Mucosa of stomach (tissue), 1 donor: ENCODE results near the gene OR10D3.
"Not testable (repeated sequence)": the region's sequence is repeated elsewhere in the genome, so short reads cannot be mapped to it uniquely, and the experiment has no call there.

Source experiments
- H3K27me3 ChIP-seq: one replicate; pipeline ENCODE4 v1.7.0; 2013; ENCODE audit warnings: mild to moderate bottlenecking, low read length; ENCODE audit not compliant: control insufficient read depth, insufficient read depth
- H3K36me3 ChIP-seq: one replicate; pipeline ENCODE4 v1.7.0; 2013; ENCODE audit warnings: low read length; ENCODE audit not compliant: control insufficient read depth, insufficient read depth
- H3K4me1 ChIP-seq: one replicate; pipeline ENCODE4 v1.7.0; 2013; ENCODE audit warnings: mild to moderate bottlenecking, low read length; ENCODE audit not compliant: control insufficient read depth, insufficient read depth
- H3K4me3 ChIP-seq: one replicate; pipeline ENCODE4 v1.7.0; 2013; ENCODE audit warnings: low read length
- H3K9ac ChIP-seq: one replicate; pipeline ENCODE4 v1.7.0; 2013; ENCODE audit warnings: mild to moderate bottlenecking, low read length, moderate library complexity
- H3K9me3 ChIP-seq: one replicate; pipeline ENCODE4 v1.7.0; 2013; ENCODE audit warnings: mild to moderate bottlenecking, low read length, moderate library complexity; ENCODE audit not compliant: control insufficient read depth
- donor health status: Pancreatic carcinoma.

OR10D3 gene

GRCh38 chr11:124183068-124183467 is at the start of gene OR10D3:
TSS of gene OR10D3 (plus strand) at chr11:124183345. CDS start at chr11:124185270, 1,925 bp downstream.
- Histone ChIP-seq H3K4me3 (no peak within 1 kb of the TSS), H3K36me3 (no peaks in the 10 kb centered on the region), H3K27me3 (no peaks in the 10 kb centered on the region), H3K9me3 (no peaks in the 10 kb centered on the region), H3K4me1 (no peaks in the 10 kb centered on the region), H3K9ac (no peak within 1 kb of the TSS)

- Histone ChIP-seq H3K4me3 (no peak overlapping the region), H3K9me3 (no peaks in the 10 kb centered on the region), H3K9ac (no peak overlapping the region), H3K4me1 (no peaks in the 10 kb centered on the region), H3K27me3 (no peaks in the 10 kb centered on the region), H3K36me3 (no peaks in the 10 kb centered on the region)
Observed at GRCh38 chr11:124143034-124143433, 40.1 kb upstream of the OR10D3 start.

GRCh38 chr11:124147951-124148350 is 35.2 kb upstream of the OR10D3 start:
- Histone ChIP-seq H3K4me1 (no peaks in the 10 kb centered on the region), H3K9me3 (no peaks in the 10 kb centered on the region), H3K27me3 (no peaks in the 10 kb centered on the region), H3K4me3 (no peak overlapping the region), H3K9ac (no peak overlapping the region), H3K36me3 (no peaks in the 10 kb centered on the region)

- Histone ChIP-seq H3K4me1 (no peaks in the 10 kb centered on the region), H3K4me3 (no peak overlapping the region), H3K36me3 (no peaks in the 10 kb centered on the region), H3K9ac (no peak overlapping the region), H3K9me3 (no peaks in the 10 kb centered on the region), H3K27me3 (no peaks in the 10 kb centered on the region)
Observed at GRCh38 chr11:124150684-124151083, 32.5 kb upstream of the OR10D3 start.

- Histone ChIP-seq H3K9me3 (no peaks in the 10 kb centered on the region), H3K27me3 (no peaks in the 10 kb centered on the region), H3K4me1 (no peaks in the 10 kb centered on the region), H3K9ac (no peak overlapping the region), H3K4me3 (no peak overlapping the region), H3K36me3 (no peaks in the 10 kb centered on the region)
Observed at GRCh38 chr11:124152770-124153407, 30.3 kb upstream of the OR10D3 start.

GRCh38 chr11:124153821-124154220 is 29.3 kb upstream of the OR10D3 start:
- no peak overlapping the region for H3K4me3 ChIP-seq
- H3K9me3 ChIP-seq: no peaks in the 10 kb centered on the region
- H3K4me1 ChIP-seq: no peaks in the 10 kb centered on the region
- no peaks in the 10 kb centered on the region for H3K36me3 ChIP-seq
- no peaks in the 10 kb centered on the region for H3K27me3 ChIP-seq
- no peak overlapping the region for H3K9ac ChIP-seq

GRCh38 chr11:124159481-124159880 is 23.7 kb upstream of the OR10D3 start:
- H3K4me1 ChIP-seq: no peaks in the 10 kb centered on the region
- no peaks in the 10 kb centered on the region for H3K27me3 ChIP-seq
- H3K36me3 ChIP-seq: no peaks in the 10 kb centered on the region
- no peak overlapping the region for H3K9ac ChIP-seq
- H3K4me3 ChIP-seq: no peak overlapping the region
- H3K9me3 ChIP-seq: no peaks in the 10 kb centered on the region

- H3K4me1 ChIP-seq: no peaks in the 10 kb centered on the region
- no peaks in the 10 kb centered on the region for H3K9me3 ChIP-seq
- H3K36me3 ChIP-seq: no peaks in the 10 kb centered on the region
Observed at GRCh38 chr11:124160986-124161385, 22.2 kb upstream of the OR10D3 start.

GRCh38 chr11:124167826-124168231 is 15.3 kb upstream of the OR10D3 start:
- Histone ChIP-seq H3K27me3 (no peaks in the 10 kb centered on the region), H3K4me3 (no peak overlapping the region), H3K4me1 (no peaks in the 10 kb centered on the region), H3K36me3 (no peaks in the 10 kb centered on the region), H3K9ac (no peak overlapping the region), H3K9me3 (no peaks in the 10 kb centered on the region)

More at GRCh38 chr11:124160986-124161385, 22.2 kb upstream of the OR10D3 start:
- H3K27me3 ChIP-seq: no peaks in the 10 kb centered on the region
- no peak overlapping the region for H3K9ac ChIP-seq
- no peak overlapping the region for H3K4me3 ChIP-seq

- Histone ChIP-seq H3K27me3 (no peaks in the 10 kb centered on the region), H3K36me3 (no peaks in the 10 kb centered on the region), H3K4me1 (no peaks in the 10 kb centered on the region), H3K4me3 (no peak overlapping the region), H3K9me3 (no peaks in the 10 kb centered on the region), H3K9ac (no peak overlapping the region)
Observed at GRCh38 chr11:124168796-124169195, 14.3 kb upstream of the OR10D3 start.

GRCh38 chr11:124170315-124170714 is 12.8 kb upstream of the OR10D3 start:
- H3K9ac ChIP-seq, H3K36me3 ChIP-seq, H3K9me3 ChIP-seq, H3K27me3 ChIP-seq, H3K4me1 ChIP-seq, H3K4me3 ChIP-seq: not testable (repeated sequence)

GRCh38 chr11:124170801-124171586 is 12.2 kb upstream of the OR10D3 start:
- Histone ChIP-seq H3K9me3 (no peaks in the 10 kb centered on the region), H3K27me3 (no peaks in the 10 kb centered on the region), H3K4me1 (no peaks in the 10 kb centered on the region), H3K36me3 (no peaks in the 10 kb centered on the region), H3K9ac (no peak overlapping the region), H3K4me3 (no peak overlapping the region)
